H9 (cell line): Measurements from ENCODE around the gene PNLIP. TPM values are rescaled to one million over a fixed set of nuclear protein-coding genes. Genes with fewer than 3 reads are reported as not detected.

ENCODE experiments used
- DNase-seq: peaks from one replicate; pipeline ENCODE4 v3.0.0-alpha.2; 2017
- H2AFZ ChIP-seq: one replicate; pipeline ENCODE4 v1.6.1; 2013; ENCODE audit warnings: mild to moderate bottlenecking, low read length, control low read depth, moderate library complexity
- H2AK5ac ChIP-seq: 2 replicates; pipeline ENCODE4 v1.6.1; 2013; ENCODE audit warnings: low read length, control low read depth, mixed read lengths; ENCODE audit not compliant: insufficient read length
- H2BK120ac ChIP-seq: one replicate; pipeline ENCODE4 v1.6.1; 2013; ENCODE audit warnings: low read depth, mild to moderate bottlenecking, low read length, control low read depth, inconsistent platforms; ENCODE audit not compliant: poor library complexity, severe bottlenecking
- H2BK12ac ChIP-seq: 2 replicates; pipeline ENCODE4 v1.6.1; 2013; ENCODE audit warnings: low read length, control low read depth, mixed read lengths, low read depth; ENCODE audit not compliant: insufficient read length
- H2BK15ac ChIP-seq: 2 replicates; pipeline ENCODE4 v1.6.1; 2013; ENCODE audit warnings: low read depth, low read length, control low read depth
- H2BK20ac ChIP-seq: one replicate; pipeline ENCODE4 v1.6.1; 2013; ENCODE audit warnings: low read depth, mild to moderate bottlenecking, low read length, control low read depth, inconsistent platforms; ENCODE audit not compliant: poor library complexity, severe bottlenecking
- H2BK5ac ChIP-seq: 2 replicates; pipeline ENCODE4 v1.6.1; 2013; ENCODE audit warnings: low read length, control low read depth, mixed read lengths; ENCODE audit not compliant: insufficient read length
- H3K14ac ChIP-seq: 2 replicates; pipeline ENCODE4 v1.6.1; 2013; ENCODE audit warnings: low read length, control low read depth; ENCODE audit not compliant: insufficient read depth
- H3K18ac ChIP-seq: 2 replicates; pipeline ENCODE4 v1.6.1; 2013; ENCODE audit warnings: low read depth, mild to moderate bottlenecking, mixed read lengths, low read length, control low read depth; ENCODE audit not compliant: insufficient read length
- H3K23ac ChIP-seq: 2 replicates; pipeline ENCODE4 v1.6.1; 2013; ENCODE audit warnings: low read length, control low read depth, mixed read lengths, low read depth; ENCODE audit not compliant: insufficient read length
- H3K23me2 ChIP-seq: 2 replicates; pipeline ENCODE4 v1.6.1; 2013; ENCODE audit warnings: low read depth, mild to moderate bottlenecking, mixed read lengths, low read length, control low read depth; ENCODE audit not compliant: insufficient read length, poor library complexity, severe bottlenecking
- H3K27ac ChIP-seq: 2 replicates; pipeline ENCODE4 v1.5.1; 2013; ENCODE audit warnings: low read length, control low read depth, mixed read lengths, low read depth; ENCODE audit not compliant: insufficient read length
- H3K27me3 ChIP-seq: 2 replicates; pipeline ENCODE4 v1.6.1; 2013; ENCODE audit warnings: low read length, control low read depth, inconsistent platforms; ENCODE audit not compliant: insufficient read depth
- H3K4ac ChIP-seq: 2 replicates; pipeline ENCODE4 v1.6.1; 2013; ENCODE audit warnings: low read depth, mild to moderate bottlenecking, control low read depth, inconsistent platforms, low read length, moderate library complexity
- H3K4me1 ChIP-seq: 2 replicates; pipeline ENCODE4 v1.6.1; 2013; ENCODE audit warnings: low read length, control low read depth, inconsistent platforms; ENCODE audit not compliant: insufficient read depth
- H3K4me2 ChIP-seq: 2 replicates; pipeline ENCODE4 v1.6.1; 2013; ENCODE audit warnings: low read length, control low read depth, mixed read lengths; ENCODE audit not compliant: insufficient read length, insufficient read depth
- H3K56ac ChIP-seq: 2 replicates; pipeline ENCODE4 v1.6.1; 2013; ENCODE audit warnings: low read depth, mild to moderate bottlenecking, mixed read lengths, low read length, control low read depth; ENCODE audit not compliant: insufficient read length
- H3K79me1 ChIP-seq: 2 replicates; pipeline ENCODE4 v1.6.1; 2013; ENCODE audit warnings: low read depth, mild to moderate bottlenecking, moderate library complexity, low read length, control low read depth, inconsistent platforms; ENCODE audit not compliant: insufficient read depth, poor library complexity, severe bottlenecking
- H3K79me2 ChIP-seq: 2 replicates; pipeline ENCODE4 v1.6.1; 2013; ENCODE audit warnings: low read length, control low read depth, inconsistent platforms; ENCODE audit not compliant: insufficient read depth
- H3K9ac ChIP-seq: 2 replicates; pipeline ENCODE4 v1.6.1; 2013; ENCODE audit warnings: low read length, control low read depth, mixed read lengths; ENCODE audit not compliant: insufficient read length; ENCODE audit errors: extremely low read depth
- H3K9me3 ChIP-seq: one replicate; pipeline ENCODE4 v1.6.1; 2013; ENCODE audit warnings: low read depth, low read length, inconsistent platforms; ENCODE audit not compliant: control insufficient read depth
- H3T11ph ChIP-seq: one replicate; pipeline ENCODE4 v1.6.1; 2013; ENCODE audit warnings: mild to moderate bottlenecking, low read length, control low read depth, inconsistent platforms
- H4K20me1 ChIP-seq: one replicate; pipeline ENCODE4 v1.6.1; 2013; ENCODE audit not compliant: control insufficient read depth, insufficient read length, insufficient read depth
- H4K5ac ChIP-seq: 2 replicates; pipeline ENCODE4 v1.6.1; 2013; ENCODE audit warnings: low read depth, mild to moderate bottlenecking, mixed read lengths, low read length, control low read depth; ENCODE audit not compliant: insufficient read length
- H4K8ac ChIP-seq: replicated peaks from 2 replicates; pipeline ENCODE4 v1.6.1; 2013; ENCODE audit warnings: low read length, control low read depth, mixed read lengths, low read depth; ENCODE audit not compliant: insufficient read length
- H4K91ac ChIP-seq: 2 replicates; pipeline ENCODE4 v1.6.1; 2013; ENCODE audit warnings: low read depth, mild to moderate bottlenecking, moderate library complexity, mixed read lengths, low read length, control low read depth; ENCODE audit not compliant: insufficient read length
- H3K27ac Mint-ChIP-seq, 3 experiments: 2 replicates in 2 of 3; 3 replicates in 1 of 3; pipeline ENCODE4 v1.8.0; 2020 to 2021; ENCODE audit warnings: mixed read lengths in 3 of 3, mild to moderate bottlenecking in 1 of 3, moderate library complexity in 1 of 3
- H3K27me3 Mint-ChIP-seq: 2 replicates; pipeline ENCODE4 v1.8.0; 2021; ENCODE audit warnings: low read depth, mild to moderate bottlenecking, moderate library complexity, mixed read lengths
- H3K36me3 Mint-ChIP-seq, 3 experiments: 2 replicates in 2 of 3; 3 replicates in 1 of 3; pipeline ENCODE4 v1.8.0; 2020 to 2021; ENCODE audit warnings: low read depth in 3 of 3, mixed read lengths in 3 of 3; ENCODE audit not compliant: insufficient read depth in 1 of 3
- H3K4me1 Mint-ChIP-seq, 2 experiments: 2 replicates each; pipeline ENCODE4 v1.8.0; 2020; ENCODE audit warnings: mixed read lengths in 2 of 2
- H3K4me3 Mint-ChIP-seq, 2 experiments: 2 replicates in 1 of 2; 3 replicates in 1 of 2; pipeline ENCODE4 v1.8.0; 2020 to 2021; ENCODE audit warnings: mild to moderate bottlenecking in 2 of 2, mixed read lengths in 2 of 2, moderate library complexity in 1 of 2
- H3K9me3 Mint-ChIP-seq, 2 experiments: 2 replicates in 1 of 2; 3 replicates in 1 of 2; pipeline ENCODE4 v1.8.0; 2020; ENCODE audit warnings: mild to moderate bottlenecking in 2 of 2, mixed read lengths in 2 of 2, moderate library complexity in 1 of 2
- CTCF ChIP-seq: fragments of 200-600 bp; sonication (generic); conservative IDR thresholded peaks from 3 replicates; pipeline ENCODE4 v1.8.0; 2021; ENCODE audit warnings: antibody characterized with exemption, mild to moderate bottlenecking
- WGBS: extraction: QIAGEN DNeasy Blood & Tissue Kit; methylation state at CpG from one replicate; pipeline ENCODE4 v1.1.7; 2013; ENCODE audit warnings: missing lambda C conversion rate, low lambda C conversion rate, mixed read lengths; ENCODE audit not compliant: insufficient read length; ENCODE audit errors: extremely low coverage; 5-methylcytosine and 5-hydroxymethylcytosine counted together
- total RNA-seq: library from RNA; stranded (reverse); gene quantifications from 2 replicates; pipeline ENCODE4 v1.2.1, GENCODE V29; 2021

The PNLIP gene
- total RNA-seq, 1 experiment from 2014 or later, result not detected

GRCh38 chr10:116597543-116597942 lies 51.8 kb downstream of the PNLIP start:
- H3K4ac ChIP-seq, result no peak overlapping the region
- H3K23me2 ChIP-seq, result no peaks in the 10 kb centered on the region
- H3K4me2 ChIP-seq, result no peak overlapping the region
- no peak overlapping the region for H3K14ac ChIP-seq
- no peak overlapping the region for H3T11ph ChIP-seq
- no peak overlapping the region for H3K23ac ChIP-seq
- H2BK120ac ChIP-seq, result no peak overlapping the region
- H3K4me1 ChIP-seq, result no peaks in the 10 kb centered on the region
- H4K8ac ChIP-seq, result no peak overlapping the region
- no peaks in the 10 kb centered on the region for H3K79me1 ChIP-seq
- no peak for DNase-seq
- H3K36me3 Mint-ChIP-seq, result no peaks in the 10 kb centered on the region
- H3K4me1 Mint-ChIP-seq, result peaks cover 11 to 14% of the 10 kb centered on the region in 2 experiments
- H3K27me3 Mint-ChIP-seq, result peaks cover 4% of the 10 kb centered on the region
- H3K9me3 ChIP-seq, result no peaks in the 10 kb centered on the region
- no peak overlapping the region for H2AFZ ChIP-seq
- H2BK20ac ChIP-seq, result no peak overlapping the region
- H3K27me3 ChIP-seq, result no peaks in the 10 kb centered on the region; the same call in 1 of the 2 replicates
- no peak overlapping the region for H3K4me3 Mint-ChIP-seq
- no peaks in the 10 kb centered on the region for H3K9me3 Mint-ChIP-seq
- no peak for TF ChIP-seq CTCF
- H4K20me1 ChIP-seq, result no peaks in the 10 kb centered on the region
- H2AK5ac ChIP-seq, result no peak overlapping the region
- H3K18ac ChIP-seq, result no peak overlapping the region
- no peak overlapping the region for H2BK12ac ChIP-seq
- no peak overlapping the region for H3K27ac ChIP-seq
- WGBS, result no CpG with 5 or more reads among the region's 5 CpGs
- H2BK5ac ChIP-seq, result no peak overlapping the region
- H3K56ac ChIP-seq, result no peak overlapping the region
- H3K79me2 ChIP-seq, result no peaks in the 10 kb centered on the region
- H3K9ac ChIP-seq, result no peak overlapping the region
- no peak overlapping the region for H4K91ac ChIP-seq
- H2BK15ac ChIP-seq, result no peak overlapping the region
- H4K5ac ChIP-seq, result no peak overlapping the region
- no peak overlapping the region; a peak in 1 of 7 replicates for H3K27ac Mint-ChIP-seq
